SW 1271 (cell line): ENCODE measurements around the gene GIPR.
A peak's percentile ranks its signal among the peaks of the same experiment; 100 is the strongest.

Source experiments
- DNase-seq, 2 experiments: peaks; one replicate each; lab custom pipeline; 2025; lab: John Stamatoyannopoulos, UW

Gene GIPR

GRCh38 chr19:45730368-45731288 lies 62.6 kb downstream of the GIPR start, which contains the start of gene FBXO46:
FBXO46 (minus strand) TSS chr19:45730896; CDS start chr19:45713495, 17,401 bp downstream.
- DNase-seq: peak; percentile 88 to 95
